H54 (cell line): ENCODE results near the gene CHL1.

Experiments
- DNase-seq: peaks from one replicate; pipeline ENCODE4 v3.0.0; 2011; ENCODE audit warnings: low spot score, mixed read lengths; ENCODE audit not compliant: insufficient read length
- FAIRE-seq: peaks from 3 replicates; lab custom pipeline; 2011; peaks lifted over from hg19 to GRCh38; lab: Jason Lieb, UNC
- POLR2A ChIP-seq: IDR thresholded peaks from 2 replicates; pipeline ENCODE4 v1.6.1; 2011; ENCODE audit warnings: low read depth, mild to moderate bottlenecking, low read length

CHL1 gene

GRCh38 chr3:243356-243725 lies 46.8 kb downstream of the CHL1 start:
- no peak for TF ChIP-seq POLR2A
- FAIRE-seq, result no peak
- DNase-seq, result no peak

- no peak for TF ChIP-seq POLR2A
Observed at GRCh38 chr3:244041-244440, 47.5 kb downstream of the CHL1 start.

GRCh38 chr3:247916-248315 lies 51.4 kb downstream of the CHL1 start:
- no peak for TF ChIP-seq POLR2A
- no peak for DNase-seq
- no peak for FAIRE-seq

More at GRCh38 chr3:244041-244440, 47.5 kb downstream of the CHL1 start:
- DNase-seq, result no peak
- FAIRE-seq, result no peak

GRCh38 chr3:248864-249520 lies 52.4 kb downstream of the CHL1 start:
- TF ChIP-seq POLR2A, result no peak
- FAIRE-seq (no peak), DNase-seq (no peak)

- no peak for DNase-seq
- no peak for TF ChIP-seq POLR2A
- FAIRE-seq, result no peak
Observed at GRCh38 chr3:249587-250262, 53.2 kb downstream of the CHL1 start.

- DNase-seq, result no peak
- TF ChIP-seq POLR2A, result no peak
- FAIRE-seq, result no peak
Observed at GRCh38 chr3:256501-256900, 59.9 kb downstream of the CHL1 start.

GRCh38 chr3:257826-258225 lies 61.3 kb downstream of the CHL1 start:
- DNase-seq, result no peak
- no peak for FAIRE-seq
- TF ChIP-seq POLR2A, result no peak

- no peak for DNase-seq
- no peak for FAIRE-seq
- no peak for TF ChIP-seq POLR2A
Observed at GRCh38 chr3:260898-261297, 64.3 kb downstream of the CHL1 start.

GRCh38 chr3:263393-263792 lies 66.8 kb downstream of the CHL1 start:
- TF ChIP-seq POLR2A, result no peak
- no peak for FAIRE-seq

GRCh38 chr3:264394-265156 lies 68.0 kb downstream of the CHL1 start:
- no peak for FAIRE-seq
- DNase-seq, result no peak

More at GRCh38 chr3:263393-263792, 66.8 kb downstream of the CHL1 start:
- DNase-seq, result no peak

GRCh38 chr3:267101-267500 lies 70.5 kb downstream of the CHL1 start:
- FAIRE-seq, result no peak
- no peak for DNase-seq
- TF ChIP-seq POLR2A, result no peak

More at GRCh38 chr3:264394-265156, 68.0 kb downstream of the CHL1 start:
- no peak for TF ChIP-seq POLR2A

- TF ChIP-seq POLR2A, result no peak
- DNase-seq (no peak), FAIRE-seq (no peak)
Observed at GRCh38 chr3:270688-271087, 74.1 kb downstream of the CHL1 start.

GRCh38 chr3:274927-275326 lies 78.4 kb downstream of the CHL1 start:
- DNase-seq (no peak), FAIRE-seq (no peak)
- TF ChIP-seq POLR2A, result no peak

- no peak for TF ChIP-seq POLR2A
- no peak for DNase-seq
- FAIRE-seq, result no peak
Observed at GRCh38 chr3:277873-278272, 81.3 kb downstream of the CHL1 start.
